ENCODE results near the gene TMEM178B.

- no peak for TF ChIP-seq CTCF (IDR thresholded peaks at IDR 0.05)
- TF ChIP-seq RAD21 (conservative IDR thresholded peaks at IDR 0.05 in 1 of 2, IDR thresholded peaks at IDR 0.05 in 1 of 2) = no peak
- TF ChIP-seq RARB (CRISPR knock-in tag; IDR thresholded peaks at IDR 0.05) = no peak
- TF ChIP-seq POLR2AphosphoS2 (conservative IDR thresholded peaks at IDR 0.05; ENCODE audit: low read length) = no peak
- TF ChIP-seq BHLHE40 (IDR thresholded peaks at IDR 0.05; ENCODE audit: low read depth, low read length) = no peak
- TF ChIP-seq RNF2 (IDR thresholded peaks at IDR 0.05; ENCODE audit: borderline replicate concordance, low read depth) = no peak
- no peak for TF ChIP-seq POLR2A (IDR thresholded peaks at IDR 0.05; ENCODE audit: low read length)
- TF ChIP-seq KDM1A (IDR thresholded peaks at IDR 0.05; ENCODE audit: low read depth) = no peak
- no peak for TF ChIP-seq ZSCAN20 (CRISPR knock-in tag; IDR thresholded peaks at IDR 0.05)
- TF ChIP-seq SMC3 (IDR thresholded peaks at IDR 0.05) = no peak
- TF ChIP-seq MAX (IDR thresholded peaks at IDR 0.05) = no peak
These were observed 390.7 kb downstream of the TMEM178B start for GRCh38 chr7:141464551-141464950.

Data from A549 (cell line).